AG04450 (cell line): ENCODE results near the gene UACA. TPM values are rescaled to one million over a fixed set of nuclear protein-coding genes. Genes with fewer than 3 reads are reported as not detected.

Experiments used
- CTCF ChIA-PET: fragments of 300-600, 350-600 bp; formaldehyde crosslinking; extraction: SDS; loops from one replicate; lab custom pipeline; 2022; ENCODE audit warnings: antibody characterized with exemption, inconsistent platforms; lab: Charles Lee
- POLR2A ChIA-PET: fragments of 350-600 bp; formaldehyde crosslinking; extraction: SDS; loops from one replicate; lab custom pipeline; 2021; ENCODE audit warnings: antibody characterized with exemption, inconsistent platforms; lab: Yijun Ruan, JAX
- DNase-seq: peaks from one replicate; pipeline ENCODE4 v3.0.0-alpha.2; 2011; ENCODE audit warnings: low read depth, low spot score
- H3K27ac ChIP-seq: one replicate; pipeline ENCODE4 v1.5.1; 2012; ENCODE audit warnings: low read depth, low read length, control low read depth
- H3K27me3 ChIP-seq: one replicate; pipeline ENCODE4 v1.6.0; 2012; ENCODE audit warnings: low read length; ENCODE audit not compliant: control insufficient read depth, insufficient read depth
- H3K4me3 ChIP-seq: 2 replicates; pipeline ENCODE4 v1.5.1; 2011; ENCODE audit warnings: mild to moderate bottlenecking, low read depth, low read length, control low read depth
- H3K9me3 ChIP-seq: 2 replicates; pipeline ENCODE4 v1.5.1; 2012; ENCODE audit warnings: low read length; ENCODE audit not compliant: control insufficient read depth, insufficient read depth
- polyA plus RNA-seq: library from polyadenylated mRNA; depleted of rRNA; stranded (reverse); fragments of >200 nt; gene quantifications from 2 replicates; pipeline ENCODE4 v1.2.3, GENCODE V29; 2011
- TF ChIP-seq, protein P1 (sequence below): IDR thresholded peaks from 2 replicates; pipeline ENCODE4 v1.5.1; 2011; ENCODE audit warnings: low read depth, low read length, control low read depth, inconsistent platforms

The UACA gene
- polyA plus RNA-seq, 1 experiment, result 134 TPM

DNA sequence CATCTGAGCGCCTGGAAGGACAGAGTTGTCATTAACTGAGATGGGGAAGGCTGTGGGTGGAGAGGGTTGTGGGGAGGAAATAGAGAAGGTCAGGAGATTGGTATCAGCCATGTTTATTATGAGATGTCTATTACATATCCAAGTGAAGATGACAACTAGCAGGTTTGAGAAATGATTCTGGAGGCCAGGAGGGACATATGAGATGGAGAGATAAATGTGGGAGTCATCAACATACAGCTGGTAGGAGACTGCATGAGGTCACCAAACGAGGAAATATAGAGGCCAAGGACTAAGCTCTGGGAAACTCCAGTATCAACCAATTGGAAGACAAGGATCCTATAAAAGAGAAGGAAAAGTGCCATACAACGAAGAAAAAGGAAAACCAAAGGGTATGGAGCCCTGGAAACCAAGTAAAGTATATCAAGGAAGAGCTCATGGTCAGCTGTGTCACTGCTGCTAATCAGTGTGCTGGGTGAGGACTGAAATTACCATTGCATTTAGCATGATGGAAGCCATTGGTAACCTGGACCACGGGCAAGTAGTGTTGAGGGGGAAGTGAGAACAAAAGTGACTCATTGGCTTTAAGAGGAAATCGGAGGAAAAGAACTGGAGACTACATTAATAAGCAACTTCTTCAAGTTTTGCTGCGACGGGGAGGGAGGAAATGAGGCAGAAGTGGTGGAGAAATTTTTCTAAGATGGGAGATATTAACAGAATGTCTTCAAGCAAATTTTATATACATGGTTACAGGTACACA, 14.0 kb upstream of the UACA start:
- ChIA-PET POLR2A (no interaction called here), CTCF (no interaction called here)
- DNase-seq, result no peak
- TF ChIP-seq, protein P1, sequence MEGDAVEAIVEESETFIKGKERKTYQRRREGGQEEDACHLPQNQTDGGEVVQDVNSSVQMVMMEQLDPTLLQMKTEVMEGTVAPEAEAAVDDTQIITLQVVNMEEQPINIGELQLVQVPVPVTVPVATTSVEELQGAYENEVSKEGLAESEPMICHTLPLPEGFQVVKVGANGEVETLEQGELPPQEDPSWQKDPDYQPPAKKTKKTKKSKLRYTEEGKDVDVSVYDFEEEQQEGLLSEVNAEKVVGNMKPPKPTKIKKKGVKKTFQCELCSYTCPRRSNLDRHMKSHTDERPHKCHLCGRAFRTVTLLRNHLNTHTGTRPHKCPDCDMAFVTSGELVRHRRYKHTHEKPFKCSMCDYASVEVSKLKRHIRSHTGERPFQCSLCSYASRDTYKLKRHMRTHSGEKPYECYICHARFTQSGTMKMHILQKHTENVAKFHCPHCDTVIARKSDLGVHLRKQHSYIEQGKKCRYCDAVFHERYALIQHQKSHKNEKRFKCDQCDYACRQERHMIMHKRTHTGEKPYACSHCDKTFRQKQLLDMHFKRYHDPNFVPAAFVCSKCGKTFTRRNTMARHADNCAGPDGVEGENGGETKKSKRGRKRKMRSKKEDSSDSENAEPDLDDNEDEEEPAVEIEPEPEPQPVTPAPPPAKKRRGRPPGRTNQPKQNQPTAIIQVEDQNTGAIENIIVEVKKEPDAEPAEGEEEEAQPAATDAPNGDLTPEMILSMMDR, result no peak
- no peaks in the 10 kb centered on the region for H3K9me3 ChIP-seq
- H3K27me3 ChIP-seq, result no peaks in the 10 kb centered on the region
- no peak overlapping the region for H3K27ac ChIP-seq
- no peak overlapping the region for H3K4me3 ChIP-seq

DNA sequence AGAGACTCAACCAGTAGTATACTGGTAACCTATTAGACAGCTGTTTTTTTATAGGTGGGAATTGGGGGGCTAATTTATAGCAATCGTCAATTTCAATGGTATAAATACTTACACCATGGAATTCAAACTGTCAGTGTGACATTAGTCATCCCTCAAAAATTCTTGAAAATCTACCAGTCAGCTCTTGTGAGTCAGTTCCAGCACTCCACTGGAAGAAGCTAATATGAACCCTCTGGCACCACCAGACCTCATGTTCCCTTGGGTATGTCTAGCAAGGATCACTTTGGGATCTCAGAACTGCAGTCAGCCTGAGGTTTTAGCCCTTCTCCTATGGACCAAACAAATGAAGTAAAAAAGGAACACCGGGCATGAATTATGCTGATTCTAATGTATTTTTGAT, 11.8 kb upstream of the UACA start:
- POLR2A ChIA-PET, result no interaction called here
- H3K9me3 ChIP-seq, result no peaks in the 10 kb centered on the region
- H3K4me3 ChIP-seq, result no peak overlapping the region
- H3K27ac ChIP-seq, result no peak overlapping the region
- CTCF ChIA-PET, result interaction anchor here (0.9 to 1.0 kb wide), 2 partner anchors 13 to 53 kb away, joined by 3 read pairs; no protein-coding TSS in a partner anchor
- TF ChIP-seq, protein P1, result no peak
- H3K27me3 ChIP-seq, result no peaks in the 10 kb centered on the region
- no peak for DNase-seq

DNA sequence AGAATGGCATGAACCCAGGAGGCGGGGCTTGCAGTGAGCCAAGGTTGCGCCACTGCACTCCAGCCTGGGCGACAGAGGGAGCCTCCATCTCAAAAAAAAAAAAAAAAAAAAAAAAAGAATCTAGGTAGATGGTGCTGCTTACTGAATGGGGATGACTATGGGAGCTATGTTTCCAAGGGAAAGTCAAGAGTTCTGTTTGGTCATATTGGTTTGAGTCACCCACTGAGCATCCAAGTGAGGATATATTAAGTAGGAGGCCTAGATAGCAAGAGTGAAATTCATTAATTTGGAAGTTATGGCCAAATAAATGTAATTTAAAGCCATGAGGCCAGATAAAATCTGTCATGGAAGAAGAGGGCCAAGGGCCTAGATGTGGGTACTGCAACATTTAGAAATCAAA, 9.0 kb upstream of the UACA start:
- CTCF ChIA-PET, result interaction anchor here (1.5 kb wide), 1 partner anchor 39 kb away, joined by 3 read pairs; no protein-coding TSS in a partner anchor
- Histone ChIP-seq H3K27me3 (no peaks in the 10 kb centered on the region), H3K27ac (no peak overlapping the region), H3K4me3 (no peak overlapping the region), H3K9me3 (no peaks in the 10 kb centered on the region)
- TF ChIP-seq, protein P1, result no peak
- POLR2A ChIA-PET, result no interaction called here
- no peak for DNase-seq

DNA sequence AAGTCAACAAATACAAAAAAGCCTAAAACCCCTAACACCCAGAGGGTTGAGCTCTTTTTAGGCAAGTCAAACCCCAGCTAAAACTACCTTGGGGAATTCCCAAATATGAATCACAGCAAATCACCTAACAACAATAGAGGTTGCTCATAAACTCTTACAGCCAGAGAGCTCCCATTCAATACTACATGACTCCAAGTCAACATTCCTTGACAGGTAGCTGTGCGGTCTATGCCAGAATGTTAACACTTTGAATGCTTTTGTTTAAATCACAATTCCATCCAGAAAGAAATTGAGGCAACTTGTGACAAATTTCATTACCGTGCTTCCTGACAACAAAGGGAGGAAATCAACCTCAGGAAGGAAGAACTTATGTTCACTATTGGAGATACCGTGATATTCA, 7.5 kb upstream of the UACA start:
- H3K4me3 ChIP-seq, result no peak overlapping the region
- POLR2A ChIA-PET, result no interaction called here
- H3K27ac ChIP-seq, result no peak overlapping the region
- TF ChIP-seq, protein P1, result no peak
- CTCF ChIA-PET, result interaction anchor here (1.3 to 1.5 kb wide), 2 partner anchors 40 to 49 kb away, joined by 3 to 6 read pairs; no protein-coding TSS in a partner anchor
- no peak for DNase-seq
- H3K9me3 ChIP-seq, result no peaks in the 10 kb centered on the region
- no peaks in the 10 kb centered on the region for H3K27me3 ChIP-seq

DNA sequence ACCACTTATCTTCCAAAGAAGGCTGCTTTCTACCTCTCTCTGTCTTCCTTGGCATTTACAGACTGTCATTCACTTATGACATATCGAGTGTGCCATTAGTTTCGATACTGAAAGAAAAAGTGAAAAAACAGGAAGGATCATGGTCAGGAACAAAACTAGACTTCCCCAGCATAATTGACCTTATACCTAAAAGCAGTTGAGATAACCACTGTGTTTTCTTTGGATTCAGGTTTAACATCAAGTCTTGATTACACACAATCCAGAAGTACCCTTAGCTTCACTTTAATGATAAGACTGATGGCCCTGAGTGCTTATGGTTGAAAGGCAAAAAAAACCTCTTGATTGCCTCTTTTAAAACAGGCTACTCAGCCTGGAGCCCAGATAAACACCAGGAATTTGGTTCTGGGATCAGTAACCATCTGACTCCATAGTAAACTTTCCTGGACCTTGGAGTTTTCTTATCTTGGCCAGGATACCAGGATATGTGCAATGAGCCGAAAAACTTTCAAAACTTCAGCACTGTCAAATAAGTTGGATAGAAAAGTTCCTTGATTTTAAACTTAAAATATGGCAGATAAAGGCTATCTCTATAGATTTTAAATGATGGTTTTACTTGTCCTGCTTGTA, 5.0 kb upstream of the UACA start:
- no peak for DNase-seq
- Histone ChIP-seq H3K9me3 (no peaks in the 10 kb centered on the region), H3K27ac (no peak overlapping the region), H3K4me3 (no peak overlapping the region), H3K27me3 (no peaks in the 10 kb centered on the region)
- ChIA-PET CTCF (interaction anchor here (0.5 kb wide), 1 partner anchor 88 kb away, joined by 3 read pairs; no protein-coding TSS in a partner anchor), POLR2A (no interaction called here)
- TF ChIP-seq, protein P1, result no peak
